NB4 (cell line): ENCODE measurements around the gene NXF3.

Source experiments
- DNase-seq: peaks from one replicate; pipeline ENCODE4 v3.0.0; 2010; ENCODE audit warnings: low read depth
- H3K4me3 ChIP-seq: one replicate; pipeline ENCODE4 v1.5.1; 2011; ENCODE audit warnings: mild to moderate bottlenecking, low read depth, low read length, moderate library complexity
- CTCF ChIP-seq: IDR thresholded peaks from one replicate; pipeline ENCODE4 v1.5.1; 2012; ENCODE audit warnings: low read depth, low read length
- MAX ChIP-seq: IDR thresholded peaks from 2 replicates; pipeline ENCODE4 v1.6.1; 2011; ENCODE audit warnings: low read depth, low read length
- MYC ChIP-seq: IDR thresholded peaks from 2 replicates; pipeline ENCODE4 v1.6.1; 2011; ENCODE audit warnings: low read depth, low read length
- POLR2A ChIP-seq: IDR thresholded peaks from 2 replicates; pipeline ENCODE4 v1.6.1; 2011; ENCODE audit warnings: mild to moderate bottlenecking; ENCODE audit not compliant: insufficient read length; ENCODE audit errors: extremely low read depth

The NXF3 gene

GRCh38 chrX:103101299-103102042 lies 8.5 kb upstream of the NXF3 start:
- no peak for TF ChIP-seq MAX
- no peak for TF ChIP-seq MYC
- no peak for TF ChIP-seq POLR2A
- TF ChIP-seq CTCF, result no peak
- no peak for DNase-seq
- no peak overlapping the region for H3K4me3 ChIP-seq

GRCh38 chrX:103100484-103100883 lies 7.5 kb upstream of the NXF3 start:
- no peak for TF ChIP-seq POLR2A
- TF ChIP-seq MYC, result no peak
- no peak for TF ChIP-seq CTCF
- TF ChIP-seq MAX, result no peak
- DNase-seq, result no peak

GRCh38 chrX:103099691-103100090 lies 6.7 kb upstream of the NXF3 start:
- no peak for DNase-seq
- TF ChIP-seq MYC (no peak), POLR2A (no peak), CTCF (no peak), MAX (no peak)
- H3K4me3 ChIP-seq, result no peak overlapping the region

More at GRCh38 chrX:103100484-103100883, 7.5 kb upstream of the NXF3 start:
- H3K4me3 ChIP-seq, result no peak overlapping the region

- no peak for DNase-seq
- no peak overlapping the region for H3K4me3 ChIP-seq
- TF ChIP-seq MYC (no peak), CTCF (no peak), MAX (no peak), POLR2A (no peak)
These were observed 5.5 kb upstream of the NXF3 start for GRCh38 chrX:103098488-103098887.

- no peak for DNase-seq
- no peak for TF ChIP-seq MAX
- TF ChIP-seq POLR2A, result no peak
- no peak for TF ChIP-seq CTCF
- TF ChIP-seq MYC, result no peak
- H3K4me3 ChIP-seq, result no peak overlapping the region
These were observed 11.9 kb downstream of the NXF3 start for GRCh38 chrX:103081051-103081450.
